T-cell (primary cell): ENCODE measurements around the gene POM121C. TPM values are rescaled to one million over a fixed set of nuclear protein-coding genes. Genes with fewer than 3 reads are reported as not detected.
"Not testable (repeated sequence)": the region's sequence is repeated elsewhere in the genome, so short reads cannot be mapped to it uniquely, and the experiment has no call there.

Experiments
- ATAC-seq, 4 experiments: fragments of 200-7000 bp in 3 of 4; fragments of 150-1000 bp in 1 of 4; cut with Tn5 transposase; replicated peaks in 1 of 4; 1 replicate in 3 of 4; 2 replicates in 1 of 4; pipeline ENCODE4 v1.10.0; 2021; ENCODE audit warnings: moderate library complexity in 3 of 4, mild to moderate bottlenecking in 2 of 4, moderate number of reproducible peaks in 1 of 4
- CTCF ChIA-PET, 2 donors: fragments of 300-600 bp; sonication (Branson Sonifier 250); formaldehyde crosslinking; loops; one replicate each; lab custom pipeline; 2022; ENCODE audit warnings: antibody characterized with exemption in 2 of 2; lab: Charles Lee
- POLR2A ChIA-PET, 2 donors: fragments of 300-600 bp; sonication (Branson Sonifier 250); formaldehyde crosslinking; loops; one replicate each; lab custom pipeline; 2022; ENCODE audit warnings: antibody characterized with exemption in 2 of 2; lab: Charles Lee
- DNase-seq, 35 experiments: peaks; one replicate each; pipeline versions ENCODE4 v3.0.0 to v3.0.0-alpha.2; 2013 to 2023
- H3K27ac ChIP-seq: one replicate; pipeline ENCODE4 v1.5.1; 2013; ENCODE audit warnings: low read length
- H3K27me3 ChIP-seq, 2 experiments: replicated peaks in 1 of 2; 1 replicate in 1 of 2; 2 replicates in 1 of 2; pipeline versions ENCODE4 v1.6.1 to v1.7.0; 2013; ENCODE audit warnings: low read length in 1 of 2, mixed read lengths in 1 of 2; ENCODE audit not compliant: control insufficient read depth in 2 of 2, insufficient read depth in 2 of 2; ENCODE audit errors: extremely low read depth in 1 of 2
- H3K36me3 ChIP-seq, 2 donors: 1 replicate in 1 of 2; 2 replicates in 1 of 2; pipeline versions ENCODE4 v1.6.1 to v1.7.0; 2013; ENCODE audit warnings: low read length in 1 of 2; ENCODE audit not compliant: control insufficient read depth in 2 of 2, insufficient read depth in 1 of 2; ENCODE audit errors: extremely low read depth in 1 of 2
- H3K4me1 ChIP-seq, 2 experiments: 1 replicate in 1 of 2; 2 replicates in 1 of 2; pipeline versions ENCODE4 v1.6.1 to v1.7.0; 2013; ENCODE audit warnings: low read length in 2 of 2, mixed read lengths in 1 of 2; ENCODE audit not compliant: insufficient read depth in 2 of 2, control insufficient read depth in 1 of 2; ENCODE audit errors: extremely low read depth in 1 of 2
- H3K4me3 ChIP-seq, 2 donors: 1 replicate in 1 of 2; 2 replicates in 1 of 2; pipeline versions ENCODE4 v1.5.1 to v1.7.0; 2013; ENCODE audit warnings: mild to moderate bottlenecking in 2 of 2, low read length in 1 of 2, moderate library complexity in 1 of 2; ENCODE audit not compliant: control insufficient read depth in 1 of 2; ENCODE audit errors: extremely low read depth in 1 of 2
- H3K9me3 ChIP-seq: 2 replicates; pipeline ENCODE4 v1.7.0; 2013
- H3K27ac Mint-ChIP-seq, 2 donors: one replicate each; pipeline ENCODE4 v1.8.0; 2020 to 2021; ENCODE audit warnings: mild to moderate bottlenecking in 2 of 2, mixed read lengths in 2 of 2
- H3K27me3 Mint-ChIP-seq, 2 donors: one replicate each; pipeline ENCODE4 v1.8.0; 2021 to 2022; ENCODE audit warnings: mixed read lengths in 2 of 2
- H3K36me3 Mint-ChIP-seq: one replicate; pipeline ENCODE4 v1.8.0; 2021; ENCODE audit warnings: mixed read lengths
- H3K4me1 Mint-ChIP-seq, 3 donors: one replicate each; pipeline ENCODE4 v1.8.0; 2020 to 2022; ENCODE audit warnings: mixed read lengths in 3 of 3, mild to moderate bottlenecking in 1 of 3
- H3K4me3 Mint-ChIP-seq, 3 donors: one replicate each; pipeline ENCODE4 v1.8.0; 2020 to 2022; ENCODE audit warnings: mild to moderate bottlenecking in 3 of 3, mixed read lengths in 3 of 3, moderate library complexity in 3 of 3
- H3K9me3 Mint-ChIP-seq, 3 donors: one replicate each; pipeline ENCODE4 v1.8.0; 2020 to 2022; ENCODE audit warnings: mixed read lengths in 3 of 3
- WGBS: methylation state at CpG from one replicate; pipeline ENCODE4 v1.1.5; 2013; ENCODE audit warnings: missing lambda C conversion rate; ENCODE audit not compliant: insufficient coverage; 5-methylcytosine and 5-hydroxymethylcytosine counted together
- total RNA-seq, 35 experiments: library from RNA in 6 of 35; stranded (reverse) in 6 of 35; fragments of 120-200 nt in 1 of 35; gene quantifications; one replicate each; pipeline versions ENCODE4 v1.2.1 to v1.2.4 and lab custom pipeline; 2013 to 2026

Gene POM121C
- total RNA-seq, 5 donors from 2014 or later (not counting 1 experiment from before 2014, with no cell fraction given), result 76.9 to 113 (median 86.1) TPM

GRCh38 chr7:75419210-75419609 lies 66.9 kb downstream of the POM121C start:
- no CpG with 5 or more reads among the region's 13 CpGs for WGBS
- POLR2A ChIA-PET, H3K4me1 Mint-ChIP-seq, H3K4me3 ChIP-seq, H3K27me3 ChIP-seq, CTCF ChIA-PET, H3K9me3 Mint-ChIP-seq, H3K36me3 Mint-ChIP-seq, ATAC-seq, H3K27me3 Mint-ChIP-seq, H3K4me3 Mint-ChIP-seq, H3K4me1 ChIP-seq, DNase-seq, H3K27ac Mint-ChIP-seq, H3K27ac ChIP-seq, H3K9me3 ChIP-seq: not testable (repeated sequence)
- peaks cover 4 to 21% of the 10 kb centered on the region in 2 donors for H3K36me3 ChIP-seq

GRCh38 chr7:75418292-75418858 lies 67.7 kb downstream of the POM121C start:
- H3K27ac Mint-ChIP-seq, H3K27me3 Mint-ChIP-seq, H3K27ac ChIP-seq, H3K36me3 Mint-ChIP-seq, H3K4me3 Mint-ChIP-seq, DNase-seq, H3K9me3 Mint-ChIP-seq, H3K4me1 Mint-ChIP-seq, H3K9me3 ChIP-seq, H3K27me3 ChIP-seq, CTCF ChIA-PET, H3K4me3 ChIP-seq, H3K4me1 ChIP-seq, ATAC-seq, POLR2A ChIA-PET: not testable (repeated sequence)
- H3K36me3 ChIP-seq, result peaks cover 4 to 17% of the 10 kb centered on the region in 2 donors
- no CpG with 5 or more reads among the region's 20 CpGs for WGBS

GRCh38 chr7:75416787-75417186 lies 69.3 kb downstream of the POM121C start:
- H3K27me3 ChIP-seq, POLR2A ChIA-PET, H3K9me3 Mint-ChIP-seq, H3K27ac ChIP-seq, CTCF ChIA-PET, H3K36me3 Mint-ChIP-seq, H3K9me3 ChIP-seq, H3K27me3 Mint-ChIP-seq, H3K4me3 Mint-ChIP-seq, ATAC-seq, H3K4me3 ChIP-seq, H3K27ac Mint-ChIP-seq, H3K4me1 Mint-ChIP-seq, H3K4me1 ChIP-seq, DNase-seq: not testable (repeated sequence)
- no CpG with 5 or more reads among the region's 9 CpGs for WGBS
- H3K36me3 ChIP-seq, result peaks cover 4 to 16% of the 10 kb centered on the region in 2 donors

GRCh38 chr7:75415829-75416373 lies 70.2 kb downstream of the POM121C start:
- WGBS, result 100% methylated on average over 4 of the region's 27 CpGs
- ATAC-seq, H3K36me3 ChIP-seq, H3K27ac ChIP-seq, CTCF ChIA-PET, H3K9me3 ChIP-seq, H3K27me3 Mint-ChIP-seq, H3K4me3 ChIP-seq, H3K4me1 ChIP-seq, DNase-seq, H3K36me3 Mint-ChIP-seq, H3K4me1 Mint-ChIP-seq, POLR2A ChIA-PET, H3K4me3 Mint-ChIP-seq, H3K27me3 ChIP-seq, H3K9me3 Mint-ChIP-seq: not testable (repeated sequence)
- peak overlapping the region in 1 of 2 donors; percentile 11 for H3K27ac Mint-ChIP-seq

- H3K27me3 ChIP-seq, CTCF ChIA-PET, H3K4me1 ChIP-seq, H3K4me3 ChIP-seq, H3K36me3 ChIP-seq, ATAC-seq, POLR2A ChIA-PET, H3K36me3 Mint-ChIP-seq, H3K4me3 Mint-ChIP-seq, H3K9me3 ChIP-seq, H3K4me1 Mint-ChIP-seq, DNase-seq, H3K27me3 Mint-ChIP-seq, H3K9me3 Mint-ChIP-seq, H3K27ac ChIP-seq: not testable (repeated sequence)
- WGBS, result 100% methylated on average over 2 of the region's 11 CpGs
- peak overlapping the region in 1 of 2 donors; percentile 11 for H3K27ac Mint-ChIP-seq
Measured at GRCh38 chr7:75415428-75415817, 70.7 kb downstream of the POM121C start.

GRCh38 chr7:75414708-75415427 lies 71.2 kb downstream of the POM121C start:
- not testable (repeated sequence) for H3K27ac Mint-ChIP-seq

More at GRCh38 chr7:75414708-75415427, 71.2 kb downstream of the POM121C start:
- H3K27ac ChIP-seq, H3K4me3 Mint-ChIP-seq, H3K27me3 ChIP-seq, H3K4me1 Mint-ChIP-seq, POLR2A ChIA-PET, H3K4me1 ChIP-seq, H3K4me3 ChIP-seq, H3K36me3 ChIP-seq, ATAC-seq, CTCF ChIA-PET, H3K9me3 ChIP-seq, H3K9me3 Mint-ChIP-seq, H3K36me3 Mint-ChIP-seq, H3K27me3 Mint-ChIP-seq, DNase-seq: not testable (repeated sequence)
- 84% methylated on average over 3 of the region's 13 CpGs for WGBS
